Astrocyte (in vitro differentiated cells and primary cell): ENCODE measurements around the gene TCF7L2. TPM values are rescaled to one million over a fixed set of nuclear protein-coding genes. Genes with fewer than 3 reads are reported as not detected.
A peak's percentile ranks its signal among the peaks of the same experiment; 100 is the strongest.

Experiments used
- DNase-seq: peaks from one replicate; pipeline ENCODE4 v3.0.0-alpha.2; 2010; ENCODE audit warnings: low read depth
- FAIRE-seq: peaks from 2 replicates; lab custom pipeline; 2011; peaks lifted over from hg19 to GRCh38; lab: Jason Lieb, UNC
- H2AFZ ChIP-seq: 2 replicates; pipeline ENCODE4 v1.6.0; 2012; ENCODE audit warnings: low read depth, low read length, inconsistent platforms
- H3K27ac ChIP-seq: 2 replicates; pipeline ENCODE4 v1.5.1; 2011; ENCODE audit warnings: low read depth, low read length, inconsistent platforms
- H3K27me3 ChIP-seq: 2 replicates; pipeline ENCODE4 v1.6.0; 2011; ENCODE audit warnings: low read length, inconsistent platforms; ENCODE audit not compliant: insufficient read depth
- H3K36me3 ChIP-seq: 2 replicates; pipeline ENCODE4 v1.5.1; 2011; ENCODE audit warnings: low read length, inconsistent platforms; ENCODE audit not compliant: insufficient read depth
- H3K4me1 ChIP-seq: 2 replicates; pipeline ENCODE4 v1.5.1; 2011; ENCODE audit warnings: low read length, inconsistent platforms; ENCODE audit not compliant: insufficient read depth
- H3K4me2 ChIP-seq: 2 replicates; pipeline ENCODE4 v1.6.0; 2012; ENCODE audit warnings: low read length, inconsistent platforms
- H3K4me3 ChIP-seq: 2 replicates; pipeline ENCODE4 v1.5.1; 2011; ENCODE audit warnings: low read depth, mild to moderate bottlenecking, low read length, inconsistent platforms; ENCODE audit not compliant: insufficient read depth
- H3K79me2 ChIP-seq: 2 replicates; pipeline ENCODE4 v1.6.0; 2012; ENCODE audit warnings: mild to moderate bottlenecking, low read length, inconsistent platforms; ENCODE audit not compliant: insufficient read depth
- H3K9ac ChIP-seq: 2 replicates; pipeline ENCODE4 v1.6.0; 2012; ENCODE audit warnings: mild to moderate bottlenecking, low read length, inconsistent platforms
- H3K9me3 ChIP-seq: 2 replicates; pipeline ENCODE4 v1.5.1; 2012; ENCODE audit warnings: low read depth, mild to moderate bottlenecking, low read length, inconsistent platforms; ENCODE audit not compliant: insufficient read depth
- H4K20me1 ChIP-seq: 2 replicates; pipeline ENCODE4 v1.6.0; 2012; ENCODE audit warnings: low read length, inconsistent platforms; ENCODE audit not compliant: insufficient read depth
- H3K27ac Mint-ChIP-seq: one replicate; pipeline ENCODE4 v1.8.0; 2021; ENCODE audit warnings: mild to moderate bottlenecking, mixed read lengths; ENCODE audit not compliant: unreplicated experiment
- H3K27me3 Mint-ChIP-seq: one replicate; pipeline ENCODE4 v1.8.0; 2021; ENCODE audit warnings: low read depth, mixed read lengths; ENCODE audit not compliant: unreplicated experiment
- H3K36me3 Mint-ChIP-seq: one replicate; pipeline ENCODE4 v1.8.0; 2021; ENCODE audit warnings: low read depth, mixed read lengths; ENCODE audit not compliant: unreplicated experiment
- H3K4me1 Mint-ChIP-seq: one replicate; pipeline ENCODE4 v1.8.0; 2021; ENCODE audit warnings: low read depth, mixed read lengths; ENCODE audit not compliant: unreplicated experiment
- H3K4me3 Mint-ChIP-seq: one replicate; pipeline ENCODE4 v1.8.0; 2021; ENCODE audit warnings: mild to moderate bottlenecking, moderate library complexity, mixed read lengths; ENCODE audit not compliant: unreplicated experiment
- H3K9me3 Mint-ChIP-seq: one replicate; pipeline ENCODE4 v1.8.0; 2021; ENCODE audit warnings: mild to moderate bottlenecking, mixed read lengths; ENCODE audit not compliant: unreplicated experiment
- CTCF ChIP-seq: IDR thresholded peaks from 2 replicates; pipeline ENCODE4 v1.5.1; 2011; ENCODE audit warnings: low read depth, mild to moderate bottlenecking, inconsistent platforms, low read length, moderate library complexity; ENCODE audit not compliant: insufficient read depth
- EZH2 ChIP-seq: IDR thresholded peaks from 2 replicates; pipeline ENCODE4 v1.6.1; 2012; ENCODE audit warnings: mild to moderate bottlenecking, low read length, inconsistent platforms; ENCODE audit not compliant: insufficient read depth
- total RNA-seq: library from RNA; stranded (reverse); gene quantifications from 2 replicates; pipeline ENCODE4 v1.2.1, GENCODE V29; 2021

TCF7L2 gene
- total RNA-seq, 1 donor from 2014 or later, result 52.4 TPM

GRCh38 chr10:113161066-113161465 lies 211.0 kb downstream of the TCF7L2 start:
- H3K36me3 ChIP-seq, result peaks cover 7% of the 10 kb centered on the region
- H3K79me2 ChIP-seq, result no peaks in the 10 kb centered on the region
- Mint-ChIP-seq H3K27ac (peak overlapping the region; percentile 93), H3K27me3 (no peaks in the 10 kb centered on the region), H3K36me3 (peaks cover 29% of the 10 kb centered on the region), H3K9me3 (no peaks in the 10 kb centered on the region), H3K4me1 (peaks cover 21% of the 10 kb centered on the region), H3K4me3 (peak overlapping the region; percentile 22)
- FAIRE-seq (no peak), DNase-seq (peak; percentile 47)
- no peak overlapping the region for H2AFZ ChIP-seq
- peaks cover 10% of the 10 kb centered on the region for H3K4me1 ChIP-seq
- no peaks in the 10 kb centered on the region for H3K27me3 ChIP-seq
- no peak for TF ChIP-seq CTCF
- TF ChIP-seq EZH2, result no peak
- no peak overlapping the region for H3K27ac ChIP-seq
- peak overlapping the region; percentile 30 for H3K4me2 ChIP-seq
- peaks cover 4% of the 10 kb centered on the region for H4K20me1 ChIP-seq
- no peak overlapping the region for H3K4me3 ChIP-seq
- no peak overlapping the region for H3K9ac ChIP-seq
- no peaks in the 10 kb centered on the region for H3K9me3 ChIP-seq

DNA sequence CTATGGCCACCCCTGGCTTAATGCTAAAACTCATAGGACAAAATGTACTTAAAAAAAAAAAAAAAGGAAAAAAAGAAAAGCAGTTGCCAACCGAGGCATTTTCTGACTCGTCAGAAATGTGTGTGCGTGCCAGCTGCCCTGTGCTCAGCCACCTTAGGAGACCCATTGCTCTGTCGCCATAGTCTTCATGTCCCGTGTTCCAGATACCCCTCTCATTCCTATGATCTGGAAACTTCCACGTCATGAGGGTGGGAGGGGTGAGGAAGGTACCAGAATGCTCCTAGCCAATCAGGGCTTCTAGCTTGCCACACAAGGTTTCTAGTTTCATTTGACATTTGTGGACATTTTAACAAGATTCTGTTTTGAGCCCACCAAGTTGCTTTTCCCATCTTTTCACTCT lies 212.9 kb downstream of the TCF7L2 start:
- no peaks in the 10 kb centered on the region for H3K27me3 ChIP-seq
- Mint-ChIP-seq H3K9me3 (no peaks in the 10 kb centered on the region), H3K4me3 (no peak overlapping the region), H3K4me1 (peaks cover 21% of the 10 kb centered on the region), H3K36me3 (peaks cover 17% of the 10 kb centered on the region), H3K27me3 (no peaks in the 10 kb centered on the region), H3K27ac (no peak overlapping the region)
- TF ChIP-seq EZH2, result no peak
- TF ChIP-seq CTCF, result no peak
- H3K79me2 ChIP-seq, result no peaks in the 10 kb centered on the region
- H3K4me3 ChIP-seq, result no peak overlapping the region
- no peak overlapping the region for H2AFZ ChIP-seq
- peaks cover 2% of the 10 kb centered on the region for H3K36me3 ChIP-seq
- FAIRE-seq, result no peak
- H3K4me2 ChIP-seq, result no peak overlapping the region
- peaks cover 4% of the 10 kb centered on the region for H4K20me1 ChIP-seq
- DNase-seq, result no peak
- no peak overlapping the region for H3K27ac ChIP-seq
- peaks cover 10% of the 10 kb centered on the region for H3K4me1 ChIP-seq
- no peak overlapping the region for H3K9ac ChIP-seq
- no peaks in the 10 kb centered on the region for H3K9me3 ChIP-seq

DNA sequence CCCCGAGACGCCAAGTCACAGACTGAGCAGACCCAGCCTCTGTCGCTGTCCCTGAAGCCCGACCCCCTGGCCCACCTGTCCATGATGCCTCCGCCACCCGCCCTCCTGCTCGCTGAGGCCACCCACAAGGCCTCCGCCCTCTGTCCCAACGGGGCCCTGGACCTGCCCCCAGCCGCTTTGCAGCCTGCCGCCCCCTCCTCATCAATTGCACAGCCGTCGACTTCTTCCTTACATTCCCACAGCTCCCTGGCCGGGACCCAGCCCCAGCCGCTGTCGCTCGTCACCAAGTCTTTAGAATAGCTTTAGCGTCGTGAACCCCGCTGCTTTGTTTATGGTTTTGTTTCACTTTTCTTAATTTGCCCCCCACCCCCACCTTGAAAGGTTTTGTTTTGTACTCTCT lies 215.6 kb downstream of the TCF7L2 start:
- FAIRE-seq, result no peak
- H3K79me2 ChIP-seq, result no peaks in the 10 kb centered on the region
- no peak for DNase-seq
- no peaks in the 10 kb centered on the region for H3K27me3 ChIP-seq
- H3K4me2 ChIP-seq, result no peak overlapping the region
- peaks cover 19% of the 10 kb centered on the region for H3K4me1 Mint-ChIP-seq
- H3K9me3 ChIP-seq, result no peaks in the 10 kb centered on the region
- no peak overlapping the region for H3K27ac Mint-ChIP-seq
- H3K9me3 Mint-ChIP-seq, result no peaks in the 10 kb centered on the region
- H3K4me3 ChIP-seq, result no peak overlapping the region
- H3K27me3 Mint-ChIP-seq, result no peaks in the 10 kb centered on the region
- H3K36me3 ChIP-seq, result peaks cover 6% of the 10 kb centered on the region
- no peak overlapping the region for H3K4me3 Mint-ChIP-seq
- peaks cover 20% of the 10 kb centered on the region for H3K36me3 Mint-ChIP-seq
- H3K27ac ChIP-seq, result no peak overlapping the region
- no peak overlapping the region for H3K9ac ChIP-seq
- peaks cover 4% of the 10 kb centered on the region for H4K20me1 ChIP-seq
- H2AFZ ChIP-seq, result no peak overlapping the region
- H3K4me1 ChIP-seq, result peaks cover 7% of the 10 kb centered on the region
- TF ChIP-seq CTCF, result no peak
- no peak for TF ChIP-seq EZH2
